ENCODE measurements around the gene KCTD12.

Gene KCTD12

GRCh38 chr13:76872675-76873074 is 13.5 kb downstream of the KCTD12 start:
- Histone ChIP-seq H3K4me3 (ENCODE audit: severe bottlenecking) (no peak overlapping the region), H3K9me3 (ENCODE audit: severe bottlenecking) (no peaks in the 10 kb centered on the region), H3K27ac (ENCODE audit: poor library complexity, severe bottlenecking) (no peak overlapping the region), H3K4me1 (ENCODE audit: insufficient read depth, poor library complexity, severe bottlenecking) (peaks cover 7% of the 10 kb centered on the region), H3K36me3 (ENCODE audit: low read depth) (no peaks in the 10 kb centered on the region), H3K27me3 (ENCODE audit: insufficient read depth, poor library complexity, severe bottlenecking) (no peaks in the 10 kb centered on the region)
- DNase-seq (ENCODE audit: low spot score) (no peak), ATAC-seq (ENCODE audit: low read depth) (no peak)
- no peak for TF ChIP-seq CTCF (IDR thresholded peaks at IDR 0.05; ENCODE audit: poor library complexity, severe bottlenecking)

- no peaks in the 10 kb centered on the region for H3K9me3 ChIP-seq (ENCODE audit: severe bottlenecking)
- TF ChIP-seq CTCF (IDR thresholded peaks at IDR 0.05; ENCODE audit: poor library complexity, severe bottlenecking): no peak
- peaks cover 7% of the 10 kb centered on the region for H3K4me1 ChIP-seq (ENCODE audit: insufficient read depth, poor library complexity, severe bottlenecking)
- H3K27ac ChIP-seq (ENCODE audit: poor library complexity, severe bottlenecking): no peak overlapping the region
- no peak overlapping the region for H3K4me3 ChIP-seq (ENCODE audit: severe bottlenecking)
- ATAC-seq (ENCODE audit: low read depth): peak; percentile 64
- H3K36me3 ChIP-seq (ENCODE audit: low read depth): no peaks in the 10 kb centered on the region
- H3K27me3 ChIP-seq (ENCODE audit: insufficient read depth, poor library complexity, severe bottlenecking): no peaks in the 10 kb centered on the region
- DNase-seq (ENCODE audit: low spot score): no peak
These were observed 14.8 kb downstream of the KCTD12 start for GRCh38 chr13:76871432-76871831.

GRCh38 chr13:76868371-76868770 is 17.8 kb downstream of the KCTD12 start:
- H3K4me3 ChIP-seq (ENCODE audit: severe bottlenecking): no peak overlapping the region
- H3K27ac ChIP-seq (ENCODE audit: poor library complexity, severe bottlenecking): no peak overlapping the region
- peaks cover 7% of the 10 kb centered on the region for H3K4me1 ChIP-seq (ENCODE audit: insufficient read depth, poor library complexity, severe bottlenecking)
- TF ChIP-seq CTCF (IDR thresholded peaks at IDR 0.05; ENCODE audit: poor library complexity, severe bottlenecking): no peak
- ATAC-seq (ENCODE audit: low read depth) (no peak), DNase-seq (ENCODE audit: low spot score) (no peak)
- H3K9me3 ChIP-seq (ENCODE audit: severe bottlenecking): no peaks in the 10 kb centered on the region
- no peaks in the 10 kb centered on the region for H3K27me3 ChIP-seq (ENCODE audit: insufficient read depth, poor library complexity, severe bottlenecking)
- H3K36me3 ChIP-seq (ENCODE audit: low read depth): no peaks in the 10 kb centered on the region

- Histone ChIP-seq H3K4me1 (ENCODE audit: insufficient read depth, poor library complexity, severe bottlenecking) (no peaks in the 10 kb centered on the region), H3K27me3 (ENCODE audit: insufficient read depth, poor library complexity, severe bottlenecking) (no peaks in the 10 kb centered on the region), H3K4me3 (ENCODE audit: severe bottlenecking) (no peak overlapping the region), H3K27ac (ENCODE audit: poor library complexity, severe bottlenecking) (no peak overlapping the region), H3K36me3 (ENCODE audit: low read depth) (no peaks in the 10 kb centered on the region), H3K9me3 (ENCODE audit: severe bottlenecking) (no peaks in the 10 kb centered on the region)
- DNase-seq (ENCODE audit: low spot score) (no peak), ATAC-seq (ENCODE audit: low read depth) (no peak)
- no peak for TF ChIP-seq CTCF (IDR thresholded peaks at IDR 0.05; ENCODE audit: poor library complexity, severe bottlenecking)
These were observed 20.2 kb downstream of the KCTD12 start for GRCh38 chr13:76865996-76866503.

GRCh38 chr13:76865109-76865508 is 21.1 kb downstream of the KCTD12 start:
- Histone ChIP-seq H3K4me1 (ENCODE audit: insufficient read depth, poor library complexity, severe bottlenecking) (no peaks in the 10 kb centered on the region), H3K36me3 (ENCODE audit: low read depth) (no peaks in the 10 kb centered on the region), H3K4me3 (ENCODE audit: severe bottlenecking) (no peak overlapping the region), H3K9me3 (ENCODE audit: severe bottlenecking) (no peaks in the 10 kb centered on the region), H3K27me3 (ENCODE audit: insufficient read depth, poor library complexity, severe bottlenecking) (no peaks in the 10 kb centered on the region), H3K27ac (ENCODE audit: poor library complexity, severe bottlenecking) (no peak overlapping the region)
- DNase-seq (ENCODE audit: low spot score): no peak
- no peak for ATAC-seq (ENCODE audit: low read depth)
- no peak for TF ChIP-seq CTCF (IDR thresholded peaks at IDR 0.05; ENCODE audit: poor library complexity, severe bottlenecking)
